CD4-positive, alpha-beta T cell treated with Interleukin-15 for 1 hour (primary cell): Measurements from ENCODE around the gene SPO11.

Experiments used
- DNase-seq: peaks from one replicate; pipeline ENCODE4 v3.0.0-alpha.2; 2020

The SPO11 gene

GRCh38 chr20:57310821-57311514 is 18.6 kb upstream of the SPO11 start:
- no peak for DNase-seq

- DNase-seq = no peak
Measured at GRCh38 chr20:57312138-57312537, 17.5 kb upstream of the SPO11 start.

- no peak for DNase-seq
Measured at GRCh38 chr20:57313230-57313629, 16.4 kb upstream of the SPO11 start.

GRCh38 chr20:57313951-57314350 is 15.7 kb upstream of the SPO11 start:
- DNase-seq = no peak

GRCh38 chr20:57315083-57315975 is 14.3 kb upstream of the SPO11 start:
- no peak for DNase-seq

GRCh38 chr20:57315976-57316480 is 13.6 kb upstream of the SPO11 start:
- DNase-seq = no peak

- no peak for DNase-seq
Measured at GRCh38 chr20:57316795-57317201, 12.8 kb upstream of the SPO11 start.

- no peak for DNase-seq
Measured at GRCh38 chr20:57317316-57317788, 12.3 kb upstream of the SPO11 start.

GRCh38 chr20:57317789-57318371 is 11.7 kb upstream of the SPO11 start:
- no peak for DNase-seq

GRCh38 chr20:57319584-57319983 is 10.0 kb upstream of the SPO11 start:
- DNase-seq = no peak

GRCh38 chr20:57320358-57320757 is 9.2 kb upstream of the SPO11 start:
- no peak for DNase-seq

- DNase-seq = no peak
Measured at GRCh38 chr20:57321142-57321541, 8.5 kb upstream of the SPO11 start.

- DNase-seq = no peak
Measured at GRCh38 chr20:57322476-57322875, 7.1 kb upstream of the SPO11 start.

GRCh38 chr20:57323034-57323433 is 6.6 kb upstream of the SPO11 start:
- DNase-seq = no peak

GRCh38 chr20:57325632-57326356 is 3.8 kb upstream of the SPO11 start:
- no peak for DNase-seq

GRCh38 chr20:57326667-57327455 is 2.7 kb upstream of the SPO11 start:
- DNase-seq = no peak

GRCh38 chr20:57327820-57328219 is 1.8 kb upstream of the SPO11 start:
- DNase-seq = no peak

GRCh38 chr20:57330998-57331397 is 1.4 kb downstream of the SPO11 start:
- DNase-seq = no peak

- DNase-seq = no peak
Measured at GRCh38 chr20:57332105-57333089, 2.8 kb downstream of the SPO11 start.

GRCh38 chr20:57335392-57335791 is 5.8 kb downstream of the SPO11 start:
- DNase-seq = no peak

GRCh38 chr20:57341663-57342062 is 12.1 kb downstream of the SPO11 start:
- DNase-seq = no peak
